H1 (cell line): ENCODE results near the gene TBC1D13.

Source experiments
- BRCA1 ChIP-seq: IDR thresholded peaks from 2 replicates; pipeline ENCODE4 v1.6.1; 2012; ENCODE audit warnings: low read depth, low read length, improper control_type of control experiment
- CHD2 ChIP-seq: IDR thresholded peaks from 2 replicates; pipeline ENCODE4 v1.6.1; 2012; ENCODE audit warnings: low read length, improper control_type of control experiment
- CREB1 ChIP-seq: IDR thresholded peaks from 2 replicates; pipeline ENCODE4 v1.6.1; 2012; ENCODE audit warnings: inconsistent platforms
- EP300 ChIP-seq, 2 experiments: IDR thresholded peaks; 1 replicate in 1 of 2; 2 replicates in 1 of 2; pipeline ENCODE4 v1.6.1; 2011 to 2012; ENCODE audit warnings: low read depth in 2 of 2, low read length in 2 of 2, mild to moderate bottlenecking in 2 of 2, borderline replicate concordance in 1 of 2, inconsistent platforms in 1 of 2, moderate library complexity in 1 of 2
- EZH2 ChIP-seq: fragments of 200-600 bp; sonication (generic); IDR thresholded peaks from 2 replicates; pipeline ENCODE4 v1.7.1; 2012; ENCODE audit warnings: low read depth, mild to moderate bottlenecking, moderate library complexity, low read length, inconsistent platforms; ENCODE audit not compliant: severe bottlenecking
- FOSL1 ChIP-seq: IDR thresholded peaks from 2 replicates; pipeline ENCODE4 v1.6.1; 2011; ENCODE audit warnings: mild to moderate bottlenecking, low read depth, low read length, moderate library complexity; ENCODE audit not compliant: insufficient read depth
- RFX5 ChIP-seq: IDR thresholded peaks from 2 replicates; pipeline ENCODE4 v1.6.1; 2011; ENCODE audit warnings: low read depth, low read length, improper control_type of control experiment, borderline replicate concordance
- SIN3A ChIP-seq, 2 experiments: IDR thresholded peaks in 1 of 2; conservative IDR thresholded peaks in 1 of 2; 2 replicates each; pipeline ENCODE4 v1.6.1; 2011 to 2012; ENCODE audit warnings: low read length in 2 of 2, improper control_type of control experiment in 1 of 2, low read depth in 1 of 2, mild to moderate bottlenecking in 1 of 2
- TAF7 ChIP-seq: optimal IDR thresholded peaks from 2 replicates; pipeline ENCODE3; 2011; ENCODE audit warnings: low read depth, mild to moderate bottlenecking, inconsistent platforms, low read length, moderate library complexity, borderline replicate concordance
- YY1 ChIP-seq: IDR thresholded peaks from 2 replicates; pipeline ENCODE4 v1.6.1; 2011; ENCODE audit warnings: low read depth, mild to moderate bottlenecking, low read length
- TF ChIP-seq, protein P1 (sequence below): IDR thresholded peaks from 2 replicates; pipeline ENCODE4 v1.6.1; 2012; ENCODE audit warnings: inconsistent platforms
- TF ChIP-seq, protein P2 (sequence below), 3 experiments: IDR thresholded peaks; 1 replicate in 2 of 3; 2 replicates in 1 of 3; pipeline versions ENCODE4 v1.5.1 to v1.6.1; 2011; ENCODE audit warnings: low read length in 3 of 3, mild to moderate bottlenecking in 3 of 3, inconsistent platforms in 2 of 3, low read depth in 1 of 3, moderate library complexity in 1 of 3; ENCODE audit not compliant: insufficient read depth in 1 of 3; ENCODE audit errors: control extremely low read depth in 1 of 3

DNA sequence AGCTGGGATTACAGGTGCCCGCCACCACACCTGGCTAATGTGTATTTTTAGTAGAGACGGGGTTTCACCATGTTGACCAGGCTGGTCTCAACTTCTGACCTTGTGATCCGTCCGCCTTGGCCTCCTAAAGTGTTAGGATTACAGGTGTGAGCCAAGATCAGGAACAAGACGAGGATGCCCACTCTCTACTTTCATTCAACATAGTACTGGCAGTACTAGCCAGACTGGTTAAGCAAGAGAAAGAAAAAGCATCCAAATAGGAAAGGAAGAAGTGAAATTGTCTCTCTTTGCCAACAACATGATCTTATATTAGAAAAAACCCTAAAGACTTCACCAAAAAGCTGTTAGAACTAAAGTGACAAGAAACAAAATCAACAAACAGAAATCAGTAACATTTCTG, 23.8 kb downstream of the TBC1D13 start:
- TF ChIP-seq EZH2 (no peak), YY1 (no peak), EP300 (IDR thresholded peaks at IDR 0.05; ENCODE audit: borderline replicate concordance in 1 of 2, low read depth in 2 of 2, low read length in 2 of 2) (no peak), SIN3A (conservative IDR thresholded peaks at IDR 0.05 in 1 of 2, IDR thresholded peaks at IDR 0.05 in 1 of 2; ENCODE audit: low read depth in 1 of 2, low read length in 2 of 2) (no peak), TAF7 (no peak), FOSL1 (no peak), BRCA1 (no peak), CREB1 (no peak), CHD2 (no peak), RFX5 (no peak)
- TF ChIP-seq, protein P1, sequence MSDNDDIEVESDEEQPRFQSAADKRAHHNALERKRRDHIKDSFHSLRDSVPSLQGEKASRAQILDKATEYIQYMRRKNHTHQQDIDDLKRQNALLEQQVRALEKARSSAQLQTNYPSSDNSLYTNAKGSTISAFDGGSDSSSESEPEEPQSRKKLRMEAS, result no peak
- TF ChIP-seq, protein P2, sequence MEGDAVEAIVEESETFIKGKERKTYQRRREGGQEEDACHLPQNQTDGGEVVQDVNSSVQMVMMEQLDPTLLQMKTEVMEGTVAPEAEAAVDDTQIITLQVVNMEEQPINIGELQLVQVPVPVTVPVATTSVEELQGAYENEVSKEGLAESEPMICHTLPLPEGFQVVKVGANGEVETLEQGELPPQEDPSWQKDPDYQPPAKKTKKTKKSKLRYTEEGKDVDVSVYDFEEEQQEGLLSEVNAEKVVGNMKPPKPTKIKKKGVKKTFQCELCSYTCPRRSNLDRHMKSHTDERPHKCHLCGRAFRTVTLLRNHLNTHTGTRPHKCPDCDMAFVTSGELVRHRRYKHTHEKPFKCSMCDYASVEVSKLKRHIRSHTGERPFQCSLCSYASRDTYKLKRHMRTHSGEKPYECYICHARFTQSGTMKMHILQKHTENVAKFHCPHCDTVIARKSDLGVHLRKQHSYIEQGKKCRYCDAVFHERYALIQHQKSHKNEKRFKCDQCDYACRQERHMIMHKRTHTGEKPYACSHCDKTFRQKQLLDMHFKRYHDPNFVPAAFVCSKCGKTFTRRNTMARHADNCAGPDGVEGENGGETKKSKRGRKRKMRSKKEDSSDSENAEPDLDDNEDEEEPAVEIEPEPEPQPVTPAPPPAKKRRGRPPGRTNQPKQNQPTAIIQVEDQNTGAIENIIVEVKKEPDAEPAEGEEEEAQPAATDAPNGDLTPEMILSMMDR (IDR thresholded peaks at IDR 0.05; ENCODE audit: control extremely low read depth in 1 of 3, insufficient read depth in 1 of 3, low read depth in 1 of 3, low read length in 3 of 3), result no peak
